MM.1S (cell line): ENCODE data around the gene KLC4.

Source experiments
- EZH2 ChIP-seq: fragments of 300-600 bp; sonication (generic); optimal IDR thresholded peaks from 2 replicates; pipeline ENCODE3; 2017; ENCODE audit warnings: low read depth, mild to moderate bottlenecking, antibody characterized with exemption, low read length, mixed read lengths
- TF ChIP-seq, protein P1 (sequence below): fragments of 300-600 bp; sonication (generic); IDR thresholded peaks from 2 replicates; pipeline ENCODE4 v1.5.1; 2016; ENCODE audit warnings: antibody characterized with exemption, low read length, mixed read lengths

DNA sequence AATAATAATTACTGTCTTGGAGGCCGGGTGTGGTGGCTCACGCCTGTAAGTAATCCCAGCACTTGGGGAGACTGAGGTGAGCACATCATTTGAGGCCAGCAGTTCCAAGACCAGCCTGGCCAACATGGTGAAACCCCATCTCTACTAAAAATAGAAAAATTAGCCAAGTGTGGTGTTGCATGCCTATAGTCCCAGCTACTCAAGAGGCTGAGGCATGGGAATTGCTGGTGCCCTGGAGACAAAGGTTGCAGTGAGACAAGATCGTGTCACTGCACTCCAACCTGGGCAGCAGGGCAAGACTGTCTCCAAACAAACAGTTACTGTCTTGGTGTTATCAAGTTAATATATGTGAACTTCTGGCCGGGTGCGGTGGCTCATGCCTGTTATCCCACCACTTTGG lies 33.1 kb upstream of the KLC4 start:
- TF ChIP-seq, protein P1, sequence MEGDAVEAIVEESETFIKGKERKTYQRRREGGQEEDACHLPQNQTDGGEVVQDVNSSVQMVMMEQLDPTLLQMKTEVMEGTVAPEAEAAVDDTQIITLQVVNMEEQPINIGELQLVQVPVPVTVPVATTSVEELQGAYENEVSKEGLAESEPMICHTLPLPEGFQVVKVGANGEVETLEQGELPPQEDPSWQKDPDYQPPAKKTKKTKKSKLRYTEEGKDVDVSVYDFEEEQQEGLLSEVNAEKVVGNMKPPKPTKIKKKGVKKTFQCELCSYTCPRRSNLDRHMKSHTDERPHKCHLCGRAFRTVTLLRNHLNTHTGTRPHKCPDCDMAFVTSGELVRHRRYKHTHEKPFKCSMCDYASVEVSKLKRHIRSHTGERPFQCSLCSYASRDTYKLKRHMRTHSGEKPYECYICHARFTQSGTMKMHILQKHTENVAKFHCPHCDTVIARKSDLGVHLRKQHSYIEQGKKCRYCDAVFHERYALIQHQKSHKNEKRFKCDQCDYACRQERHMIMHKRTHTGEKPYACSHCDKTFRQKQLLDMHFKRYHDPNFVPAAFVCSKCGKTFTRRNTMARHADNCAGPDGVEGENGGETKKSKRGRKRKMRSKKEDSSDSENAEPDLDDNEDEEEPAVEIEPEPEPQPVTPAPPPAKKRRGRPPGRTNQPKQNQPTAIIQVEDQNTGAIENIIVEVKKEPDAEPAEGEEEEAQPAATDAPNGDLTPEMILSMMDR = no peak
- TF ChIP-seq EZH2 = no peak
